ENCODE data around the gene PTPRG. TPM values are rescaled to one million over a fixed set of nuclear protein-coding genes. Genes with fewer than 3 reads are reported as not detected.

Gene PTPRG
- polyA plus RNA-seq, 3 donors = 5.6 to 45.7 (median 13.3) TPM

- H3K27ac ChIP-seq (ENCODE audit: low read depth, low read length) = no peak overlapping the region
- WGBS, 3 donors = 49 to 75% (median 67%) methylated on average over 3 of the region's 3 CpGs
These were observed 366.7 kb downstream of the PTPRG start for GRCh38 chr3:61928039-61928438.

DNA sequence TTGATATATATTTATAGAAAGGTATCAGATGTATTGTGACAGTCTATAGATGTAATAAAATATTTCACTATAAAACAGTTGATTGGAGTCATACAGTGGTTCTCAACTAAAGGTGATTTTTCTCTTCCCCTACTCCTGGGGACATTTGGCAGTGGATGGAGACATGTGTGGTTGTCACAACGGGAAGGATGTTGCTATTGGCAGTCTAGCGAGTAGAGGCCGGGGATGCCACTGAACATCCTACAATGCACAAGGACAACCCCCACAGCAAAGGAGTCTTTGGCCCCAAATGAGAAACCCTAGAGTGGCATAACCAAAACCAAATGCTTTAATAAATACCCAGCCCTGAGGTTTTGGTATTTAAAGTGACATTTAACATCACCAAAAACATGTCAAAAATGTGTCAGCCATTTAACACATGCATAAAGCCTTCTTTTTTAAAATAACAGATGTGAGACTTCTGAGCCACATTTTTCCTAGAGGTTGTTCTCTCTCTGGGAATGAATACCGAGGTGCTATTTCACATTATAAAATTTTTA, 367.5 kb downstream of the PTPRG start:
- H3K27ac ChIP-seq (ENCODE audit: low read depth, low read length) = no peak overlapping the region
- WGBS, 3 donors = 70 to 86% (median 81%) methylated on average over 4 of the region's 4 CpGs

DNA sequence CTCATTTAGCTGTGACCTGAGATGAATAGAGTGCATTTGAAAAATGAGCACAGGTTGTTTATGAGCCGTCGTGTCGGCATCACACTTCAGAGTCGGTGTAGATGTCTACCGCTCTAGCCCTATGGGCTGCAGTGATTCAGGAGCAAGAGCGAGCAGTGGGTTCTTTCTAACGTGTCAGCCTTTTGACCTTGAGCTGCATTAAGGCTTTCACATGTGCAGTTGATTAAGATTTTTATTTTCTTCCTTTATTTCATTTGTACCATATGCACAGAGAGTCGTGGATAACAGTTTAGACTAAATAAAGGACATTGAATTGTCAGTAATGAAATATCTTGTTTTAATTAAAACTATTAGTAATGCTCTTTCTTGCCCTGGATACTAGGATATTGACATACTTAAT, 368.2 kb downstream of the PTPRG start:
- no peak overlapping the region for H3K27ac ChIP-seq (ENCODE audit: low read depth, low read length)
- WGBS, 3 donors = 87 to 92% (median 92%) methylated on average over 8 of the region's 8 CpGs

DNA sequence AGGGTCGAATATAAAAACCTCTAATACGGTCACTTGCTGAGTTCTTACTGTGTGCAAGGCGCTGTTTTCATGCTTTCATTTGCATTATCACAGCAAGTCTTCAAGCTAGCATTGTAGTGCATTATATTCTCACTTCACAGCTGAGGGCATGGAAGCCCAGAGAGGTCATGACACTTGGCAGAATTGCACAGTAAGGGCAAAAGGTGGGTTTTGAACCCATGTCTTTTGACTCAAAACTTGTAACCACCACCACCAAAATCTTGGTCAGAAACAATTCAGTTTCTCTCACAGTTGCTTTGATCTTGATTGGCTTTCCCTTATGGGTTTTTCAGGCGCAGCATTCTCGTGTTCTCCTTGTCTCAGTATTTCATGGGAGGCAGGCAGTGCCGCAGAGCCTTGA, 371.1 kb downstream of the PTPRG start:
- H3K27ac ChIP-seq (ENCODE audit: low read depth, low read length) = no peak overlapping the region
- WGBS, 3 donors = 94% methylated on average over 6 of the region's 6 CpGs

- no peak overlapping the region for H3K27ac ChIP-seq (ENCODE audit: low read depth, low read length)
- 90 to 97% (median 95%) methylated on average over 5 of the region's 5 CpGs for WGBS, 3 donors
These were observed 372.6 kb downstream of the PTPRG start for GRCh38 chr3:61933798-61934504.

- H3K27ac ChIP-seq (ENCODE audit: low read depth, low read length) = no peak overlapping the region
- WGBS, 3 donors = 91 to 96% (median 96%) methylated on average over 1 of the region's 1 CpG
These were observed 373.1 kb downstream of the PTPRG start for GRCh38 chr3:61934505-61934871.

- WGBS, 3 donors = 92 to 93% (median 93%) methylated on average over 3 of the region's 3 CpGs
- H3K27ac ChIP-seq (ENCODE audit: low read depth, low read length) = no peak overlapping the region
These were observed 374.4 kb downstream of the PTPRG start for GRCh38 chr3:61935814-61936213.

- WGBS, 3 donors = 74 to 87% (median 77%) methylated on average over 6 of the region's 6 CpGs
- no peak overlapping the region for H3K27ac ChIP-seq (ENCODE audit: low read depth, low read length)
These were observed 375.1 kb downstream of the PTPRG start for GRCh38 chr3:61936344-61936937.

DNA sequence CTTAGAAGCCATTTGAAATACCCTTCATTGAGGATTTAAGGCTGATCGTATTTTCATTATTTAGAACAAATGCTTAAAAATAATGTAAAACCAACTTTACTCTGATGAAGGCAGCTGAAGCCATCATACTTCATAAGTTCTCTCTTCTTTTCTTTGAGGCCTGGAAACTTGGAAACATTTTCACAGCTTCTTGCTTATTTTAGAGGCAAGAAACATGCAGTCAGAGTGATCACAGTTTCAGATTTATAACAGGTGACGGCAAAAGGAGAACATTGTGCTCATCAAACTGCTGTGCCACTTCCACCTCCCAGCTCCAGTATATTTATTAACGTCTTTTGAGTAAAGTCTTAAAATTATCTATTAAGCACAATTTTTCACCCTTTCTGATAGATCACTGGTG, 376.1 kb downstream of the PTPRG start:
- 74 to 78% (median 74%) methylated on average over 3 of the region's 3 CpGs for WGBS, 3 donors
- no peak overlapping the region for H3K27ac ChIP-seq (ENCODE audit: low read depth, low read length)

- 38 to 79% (median 79%) methylated on average over 9 of the region's 9 CpGs for WGBS, 3 donors
- no peak overlapping the region for H3K27ac ChIP-seq (ENCODE audit: low read depth, low read length)
These were observed 377.6 kb downstream of the PTPRG start for GRCh38 chr3:61938878-61939549.

DNA sequence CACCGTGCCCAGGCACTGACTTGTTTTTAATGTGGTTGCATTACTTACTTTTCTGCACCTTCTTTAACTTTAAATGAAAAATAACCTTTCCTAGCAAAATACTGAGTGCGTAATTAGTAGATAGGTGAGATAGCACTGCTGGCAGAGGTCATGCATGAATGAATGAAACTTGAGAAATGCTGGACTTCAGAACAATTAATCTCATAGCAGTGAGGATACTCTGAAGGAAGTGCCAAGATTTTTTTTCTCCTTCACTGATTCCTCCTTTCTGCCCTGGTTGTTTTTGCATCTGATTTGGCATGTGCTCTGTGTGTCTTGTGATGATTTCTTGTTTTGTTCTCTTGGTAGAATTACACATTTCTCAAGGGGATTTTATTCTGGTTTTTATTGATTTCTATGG, 378.9 kb downstream of the PTPRG start:
- no peak overlapping the region for H3K27ac ChIP-seq (ENCODE audit: low read depth, low read length)

DNA sequence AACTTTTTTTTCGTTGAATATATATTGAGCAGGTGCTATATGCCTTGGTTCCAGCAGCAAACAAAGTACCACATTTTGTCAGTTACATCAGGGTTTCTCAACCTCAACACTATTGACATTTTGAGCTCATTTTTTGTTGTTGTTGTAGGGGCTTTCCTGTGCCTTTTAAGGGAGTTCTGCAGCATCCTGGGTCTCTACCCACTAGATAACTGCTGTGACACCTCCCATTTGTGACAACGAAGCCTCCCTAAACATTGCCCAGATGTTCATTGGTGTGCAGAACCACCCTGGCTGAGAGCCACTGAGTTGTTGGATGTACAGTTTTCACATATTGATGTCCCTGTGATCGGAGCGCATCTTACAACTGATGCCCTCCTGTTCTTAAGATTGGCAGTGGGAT, 382.6 kb downstream of the PTPRG start:
- H3K27ac ChIP-seq (ENCODE audit: low read depth, low read length) = no peak overlapping the region
- WGBS, 3 donors = 92 to 93% (median 93%) methylated on average over 4 of the region's 4 CpGs

More for the DNA sequence above, 378.9 kb downstream of the PTPRG start:
- WGBS, 3 donors = 73 to 88% (median 87%) methylated on average over 2 of the region's 2 CpGs

DNA sequence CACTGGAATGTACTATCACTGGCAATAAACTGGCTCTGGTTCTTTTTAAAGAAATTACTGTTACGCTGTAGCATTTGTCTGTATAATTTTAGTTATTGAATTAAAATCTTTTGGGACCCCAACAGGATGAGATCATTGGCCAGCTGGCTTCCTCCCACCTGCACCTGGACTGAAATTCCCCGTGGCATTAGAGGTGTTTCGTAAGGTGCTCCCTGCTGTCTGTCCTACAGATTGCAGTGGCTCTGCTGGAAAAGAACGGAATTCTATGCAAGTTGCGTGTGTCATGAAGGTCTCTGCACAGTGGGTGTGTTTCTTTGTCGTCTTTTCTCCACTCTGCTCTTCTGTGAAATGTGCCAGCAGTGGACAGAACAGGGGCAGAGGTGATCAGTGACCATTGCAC, 383.4 kb downstream of the PTPRG start:
- no peak overlapping the region for H3K27ac ChIP-seq (ENCODE audit: low read depth, low read length)
- WGBS, 3 donors = 79 to 86% (median 83%) methylated on average over 6 of the region's 6 CpGs

- H3K27ac ChIP-seq (ENCODE audit: low read depth, low read length) = no peak overlapping the region
- WGBS, 3 donors = 56 to 65% (median 61%) methylated on average over 3 of the region's 3 CpGs
These were observed 384.3 kb downstream of the PTPRG start for GRCh38 chr3:61945657-61946056.

DNA sequence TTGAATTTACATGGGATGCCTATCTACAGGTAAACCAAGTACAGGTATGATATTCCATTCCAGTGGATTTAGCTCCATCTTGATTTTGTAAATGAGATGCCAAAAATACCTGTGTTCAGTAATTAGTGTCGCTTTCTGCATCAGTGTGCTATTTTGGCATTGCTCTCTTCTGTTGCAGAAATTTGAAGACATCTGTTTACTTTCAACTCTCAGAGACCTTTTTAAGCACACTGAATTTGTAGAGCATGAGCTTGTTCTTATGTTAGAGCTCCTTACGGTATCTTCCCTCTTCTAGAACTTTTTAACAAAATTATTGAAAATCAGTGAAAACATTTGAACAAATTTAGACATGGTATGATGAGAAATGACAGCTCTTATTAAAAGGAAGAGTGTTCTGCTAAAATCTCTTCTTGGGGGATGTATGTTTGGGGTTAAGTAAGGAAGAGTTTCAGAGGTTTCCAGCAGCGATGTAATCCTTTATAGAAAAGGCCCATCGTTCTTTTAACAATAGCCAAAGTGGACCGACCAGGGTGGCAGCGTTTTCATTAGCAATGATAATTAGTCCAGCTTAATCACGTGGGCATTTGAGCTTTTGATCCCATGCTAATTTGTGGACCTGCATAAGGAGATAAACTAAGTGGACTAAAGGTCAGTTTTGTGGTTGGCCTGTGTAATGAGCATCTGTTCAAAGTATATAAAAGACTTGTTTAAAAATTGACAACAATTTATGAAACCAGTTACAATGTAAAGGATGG, 385.4 kb downstream of the PTPRG start:
- H3K27ac ChIP-seq (ENCODE audit: low read depth, low read length) = no peak overlapping the region
- WGBS, 3 donors = 71 to 74% (median 72%) methylated on average over 7 of the region's 7 CpGs

GRCh38 chr3:61947456-61947855, 386.1 kb downstream of the PTPRG start:
- H3K27ac ChIP-seq (ENCODE audit: low read depth, low read length) = no peak overlapping the region
- WGBS, 3 donors = 48 to 84% (median 59%) methylated on average over 4 of the region's 4 CpGs

GRCh38 chr3:61948699-61949305, 387.4 kb downstream of the PTPRG start:
- H3K27ac ChIP-seq (ENCODE audit: low read depth, low read length) = no peak overlapping the region
- WGBS, 3 donors = 78 to 80% (median 78%) methylated on average over 5 of the region's 5 CpGs

GRCh38 chr3:61954097-61954540, 392.7 kb downstream of the PTPRG start:
- 76 to 81% (median 79%) methylated on average over 2 of the region's 2 CpGs for WGBS, 3 donors
- no peak overlapping the region for H3K27ac ChIP-seq (ENCODE audit: low read depth, low read length)
